Karpas-422 (cell line): ENCODE results near the gene CLEC18C. TPM values are rescaled to one million over a fixed set of nuclear protein-coding genes. Genes with fewer than 3 reads are reported as not detected.

Experiments
- DNase-seq: peaks from one replicate; pipeline ENCODE4 v3.0.0-alpha.2; 2015
- H2AFZ ChIP-seq: fragments of 200-600 bp; sonication (generic); 2 replicates; pipeline ENCODE4 v1.6.1; 2014; ENCODE audit warnings: antibody characterized with exemption, low read length, mixed read lengths
- H3K27ac ChIP-seq: fragments of 200-600 bp; sonication (generic); 2 replicates; pipeline ENCODE4 v1.5.1; 2014; ENCODE audit warnings: mild to moderate bottlenecking, low read length, moderate library complexity
- H3K27me3 ChIP-seq: fragments of 200-600 bp; sonication (generic); 2 replicates; pipeline ENCODE4 v1.6.1; 2014; ENCODE audit warnings: low read length, mixed read lengths
- H3K36me3 ChIP-seq: fragments of 200-600 bp; sonication (generic); 2 replicates; pipeline ENCODE4 v1.6.1; 2014; ENCODE audit warnings: low read length, mixed read lengths; ENCODE audit not compliant: insufficient read depth
- H3K4me1 ChIP-seq: fragments of 200-600 bp; sonication (generic); 2 replicates; pipeline ENCODE4 v1.6.1; 2014; ENCODE audit warnings: mild to moderate bottlenecking, low read length, mixed read lengths
- H3K4me2 ChIP-seq: fragments of 200-600 bp; sonication (generic); 2 replicates; pipeline ENCODE4 v1.6.1; 2014; ENCODE audit warnings: low read length, low read depth, mild to moderate bottlenecking; ENCODE audit not compliant: poor library complexity, severe bottlenecking
- H3K4me3 ChIP-seq: fragments of 200-600 bp; sonication (generic); 2 replicates; pipeline ENCODE4 v1.5.1; 2014; ENCODE audit warnings: mild to moderate bottlenecking, antibody characterized with exemption, low read length, mixed read lengths
- H3K79me2 ChIP-seq: fragments of 200-600 bp; sonication (generic); 2 replicates; pipeline ENCODE4 v1.6.1; 2014; ENCODE audit warnings: mild to moderate bottlenecking, low read length, mixed read lengths
- H3K9ac ChIP-seq: fragments of 200-600 bp; sonication (generic); 2 replicates; pipeline ENCODE4 v1.6.0; 2014; ENCODE audit warnings: low read length
- H3K9me2 ChIP-seq: fragments of 200-600 bp; sonication (generic), shearing (Covaris generic); replicated peaks from 2 replicates; pipeline ENCODE4 v1.6.0; 2014; ENCODE audit warnings: mild to moderate bottlenecking, low read length, moderate library complexity; ENCODE audit not compliant: insufficient read depth
- H3K9me3 ChIP-seq: fragments of 300-700, 200-600 bp; sonication (generic); 2 replicates; pipeline ENCODE4 v1.6.1; 2014; ENCODE audit warnings: low read length, mixed read lengths
- H4K20me1 ChIP-seq: fragments of 200-600 bp; sonication (generic); 2 replicates; pipeline ENCODE4 v1.6.1; 2014; ENCODE audit warnings: mild to moderate bottlenecking, antibody characterized with exemption, low read length, low read depth; ENCODE audit not compliant: insufficient read depth
- total RNA-seq: library from RNA; depleted of rRNA; stranded (reverse); fragments of >200 nt; shearing (Covaris generic); gene quantifications from 2 replicates; pipeline ENCODE4 v1.2.3, GENCODE V29; 2014; ENCODE audit warnings: low replicate concordance

Gene CLEC18C
- total RNA-seq, 1 experiment from 2014 or later: 0.93 TPM

DNA sequence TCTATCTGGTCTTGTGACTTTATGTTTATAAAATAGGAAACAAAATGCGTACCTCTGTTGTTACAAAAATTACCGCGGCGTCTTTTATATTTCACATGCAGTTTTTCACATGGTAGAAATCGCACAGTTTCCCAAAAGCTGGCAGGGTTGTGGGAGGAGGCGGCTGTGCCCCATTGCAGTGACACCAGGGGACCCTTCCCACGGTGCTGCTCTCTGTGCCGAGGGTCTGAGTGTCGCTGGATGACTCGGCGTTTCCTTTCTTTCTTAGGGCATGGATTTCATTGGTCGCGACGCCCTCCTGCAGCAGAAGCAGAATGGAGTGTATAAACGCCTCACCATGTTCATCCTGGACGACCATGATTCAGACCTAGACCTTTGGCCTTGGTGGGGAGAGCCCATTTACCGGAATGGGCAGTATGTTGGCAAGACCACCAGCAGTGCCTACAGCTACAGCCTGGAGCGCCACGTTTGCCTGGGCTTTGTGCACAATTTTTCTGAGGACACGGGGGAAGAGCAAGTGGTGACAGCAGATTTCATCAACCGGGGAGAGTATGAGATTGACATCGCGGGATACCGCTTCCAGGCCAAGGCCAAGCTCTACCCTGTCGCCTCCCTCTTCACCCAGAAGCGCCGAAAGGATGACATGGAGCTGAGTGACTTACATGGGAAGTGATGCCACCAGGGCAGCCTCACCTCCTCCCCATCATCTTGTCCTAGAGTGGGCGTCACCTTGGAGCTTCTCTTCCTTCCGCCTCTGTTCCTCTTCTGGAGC lies 17.2 kb upstream of the CLEC18C start:
- Histone ChIP-seq H2AFZ (no peak overlapping the region), H3K4me2 (no peak overlapping the region), H4K20me1 (0 out of 2 replicates have a peak, but pooled peaks cover 4% of the 10 kb centered on the region), H3K9me2 (no peaks in the 10 kb centered on the region), H3K79me2 (no peaks in the 10 kb centered on the region), H3K9ac (no peak overlapping the region), H3K9me3 (no peaks in the 10 kb centered on the region), H3K4me1 (no peaks in the 10 kb centered on the region), H3K27ac (no peak overlapping the region), H3K27me3 (no peaks in the 10 kb centered on the region), H3K4me3 (no peak overlapping the region), H3K36me3 (peaks cover 36% of the 10 kb centered on the region)
- no peak for DNase-seq

DNA sequence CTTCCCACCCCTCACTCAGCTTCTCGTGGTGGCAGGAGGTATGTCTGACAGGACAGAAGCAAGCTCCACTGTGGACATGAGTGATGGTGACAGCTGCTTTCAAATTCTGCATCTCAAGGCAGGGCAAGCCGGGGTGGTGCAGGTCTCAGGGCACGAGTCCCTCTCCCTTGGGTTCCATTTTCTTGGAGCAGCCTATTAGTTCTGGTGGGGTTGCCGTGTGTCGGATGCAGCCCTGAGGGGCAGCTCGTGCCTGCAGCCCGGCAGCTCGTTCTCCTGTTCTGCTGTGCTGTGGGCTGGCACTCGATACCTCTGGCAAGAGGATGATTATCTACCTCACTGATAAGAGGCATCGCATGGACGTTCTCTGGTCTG lies 16.5 kb upstream of the CLEC18C start:
- Histone ChIP-seq H3K9me2 (no peaks in the 10 kb centered on the region), H3K4me3 (no peak overlapping the region), H4K20me1 (0 out of 2 replicates have a peak, but pooled peaks cover 4% of the 10 kb centered on the region), H3K4me1 (no peaks in the 10 kb centered on the region), H3K9me3 (no peaks in the 10 kb centered on the region), H3K27me3 (no peaks in the 10 kb centered on the region), H2AFZ (no peak overlapping the region), H3K27ac (no peak overlapping the region), H3K9ac (no peak overlapping the region), H3K4me2 (no peak overlapping the region), H3K36me3 (peaks cover 29% of the 10 kb centered on the region), H3K79me2 (no peaks in the 10 kb centered on the region)
- DNase-seq: no peak

DNA sequence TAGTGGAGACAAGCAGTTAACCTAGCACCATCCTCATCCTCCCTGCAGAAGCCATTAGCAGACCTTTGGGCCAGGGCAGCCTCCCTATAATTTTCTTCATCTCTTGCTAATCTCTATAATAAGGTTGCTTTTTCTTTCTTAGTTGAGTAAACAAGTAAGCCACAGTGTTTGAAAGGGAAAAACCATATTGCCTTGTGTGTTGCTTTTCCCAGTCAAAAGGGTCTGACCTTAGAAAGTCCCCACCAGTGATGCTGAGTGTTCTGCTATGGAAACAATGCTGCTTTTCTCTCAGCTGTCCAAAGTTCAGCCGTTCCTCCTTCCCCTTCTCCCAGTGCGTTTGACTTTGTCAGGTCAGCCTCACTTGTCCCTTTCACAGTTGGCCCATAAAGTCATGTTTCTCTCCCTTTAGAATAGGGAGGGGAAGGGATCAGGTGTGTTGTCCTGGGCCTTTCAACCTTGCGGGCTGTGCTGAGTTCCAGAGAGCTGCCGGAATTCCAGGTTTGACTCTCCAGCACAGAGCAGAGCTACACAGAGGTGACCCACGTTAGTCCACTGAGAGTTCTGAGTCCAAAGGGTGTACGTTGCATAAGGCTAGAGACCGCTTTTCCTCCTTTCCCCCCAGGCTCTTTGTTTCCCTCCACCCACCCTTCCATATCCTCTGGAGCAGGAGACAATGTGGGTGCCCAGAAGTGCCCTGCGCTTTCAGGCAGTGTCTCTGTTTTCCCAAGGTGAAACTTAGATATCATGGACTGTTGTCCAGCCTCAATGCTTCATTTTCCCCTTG lies 15.9 kb upstream of the CLEC18C start:
- H2AFZ ChIP-seq: no peak overlapping the region
- peaks cover 25% of the 10 kb centered on the region; the same call in 1 of the 2 replicates for H3K36me3 ChIP-seq
- 0 out of 2 replicates have a peak, but pooled peaks cover 4% of the 10 kb centered on the region for H4K20me1 ChIP-seq
- DNase-seq: no peak
- H3K9me2 ChIP-seq: no peaks in the 10 kb centered on the region
- H3K79me2 ChIP-seq: no peaks in the 10 kb centered on the region
- H3K4me3 ChIP-seq: no peak overlapping the region
- H3K4me1 ChIP-seq: no peaks in the 10 kb centered on the region
- no peak overlapping the region for H3K4me2 ChIP-seq
- no peak overlapping the region for H3K9ac ChIP-seq
- H3K9me3 ChIP-seq: no peaks in the 10 kb centered on the region
- H3K27me3 ChIP-seq: no peaks in the 10 kb centered on the region
- H3K27ac ChIP-seq: no peak overlapping the region

DNA sequence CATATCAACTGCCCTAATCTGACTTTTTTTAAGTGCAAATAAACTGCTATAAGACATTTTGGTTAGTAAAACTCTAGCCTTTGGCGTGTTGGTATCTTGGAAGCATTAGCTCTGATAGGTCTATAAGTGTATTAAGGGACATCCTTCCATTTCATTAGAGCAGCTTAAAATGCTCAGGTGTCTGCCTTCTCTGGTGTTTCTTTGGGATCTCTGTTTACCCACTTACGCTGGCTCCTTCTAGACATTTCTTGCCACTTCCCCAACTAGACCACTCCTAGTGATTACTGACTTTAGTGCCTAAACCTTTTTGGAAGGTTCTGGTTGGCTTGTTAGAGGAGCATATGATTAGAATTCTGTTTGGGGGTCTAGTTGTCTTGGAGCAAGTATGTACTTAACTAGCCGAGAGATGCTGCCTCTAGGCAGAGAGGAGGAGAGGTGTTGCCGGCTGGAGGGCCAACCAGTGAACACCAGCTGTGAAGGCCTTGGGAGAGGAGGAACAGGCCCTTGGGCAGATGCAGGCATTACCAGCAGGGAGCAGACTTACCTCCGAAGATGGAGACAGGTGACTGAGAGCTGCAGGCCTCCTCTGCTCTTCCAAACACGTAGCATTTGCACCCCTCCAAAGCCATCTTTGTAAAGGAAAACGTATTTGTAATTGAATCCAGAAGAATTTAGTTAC lies 15.2 kb upstream of the CLEC18C start:
- Histone ChIP-seq H3K4me3 (no peak overlapping the region), H3K9me3 (no peaks in the 10 kb centered on the region), H3K4me1 (no peaks in the 10 kb centered on the region), H4K20me1 (0 out of 2 replicates have a peak, but pooled peaks cover 4% of the 10 kb centered on the region), H3K36me3 (peaks cover 24% of the 10 kb centered on the region; the same call in 1 of the 2 replicates), H2AFZ (no peak overlapping the region), H3K9me2 (no peaks in the 10 kb centered on the region), H3K79me2 (no peaks in the 10 kb centered on the region), H3K27ac (no peak overlapping the region), H3K27me3 (no peaks in the 10 kb centered on the region), H3K4me2 (no peak overlapping the region), H3K9ac (no peak overlapping the region)
- DNase-seq: no peak

GRCh38 chr16:70159355-70160348 lies 13.9 kb upstream of the CLEC18C start:
- no peaks in the 10 kb centered on the region for H3K9me2 ChIP-seq
- no peaks in the 10 kb centered on the region for H3K9me3 ChIP-seq
- H3K4me2 ChIP-seq: no peak overlapping the region
- peaks cover 21% of the 10 kb centered on the region; the same call in 1 of the 2 replicates for H3K36me3 ChIP-seq
- no peak for DNase-seq
- no peak overlapping the region for H3K27ac ChIP-seq
- H3K79me2 ChIP-seq: no peaks in the 10 kb centered on the region
- H3K4me1 ChIP-seq: no peaks in the 10 kb centered on the region
- H3K4me3 ChIP-seq: no peak overlapping the region
- H3K9ac ChIP-seq: no peak overlapping the region
- H3K27me3 ChIP-seq: no peaks in the 10 kb centered on the region
- no peak overlapping the region for H2AFZ ChIP-seq
- 0 out of 2 replicates have a peak, but pooled peaks cover 4% of the 10 kb centered on the region for H4K20me1 ChIP-seq

- no peak for DNase-seq
- Histone ChIP-seq H3K4me2 (no peak overlapping the region), H3K9ac (no peak overlapping the region), H3K27ac (no peak overlapping the region), H3K79me2 (no peaks in the 10 kb centered on the region), H3K9me2 (no peaks in the 10 kb centered on the region), H3K4me3 (no peak overlapping the region), H3K4me1 (no peaks in the 10 kb centered on the region), H2AFZ (no peak overlapping the region), H3K36me3 (peaks cover 21% of the 10 kb centered on the region; the same call in 1 of the 2 replicates), H3K9me3 (no peaks in the 10 kb centered on the region), H3K27me3 (no peaks in the 10 kb centered on the region), H4K20me1 (0 out of 2 replicates have a peak, but pooled peaks cover 4% of the 10 kb centered on the region)
Observed at GRCh38 chr16:70160388-70160787, 13.2 kb upstream of the CLEC18C start.

DNA sequence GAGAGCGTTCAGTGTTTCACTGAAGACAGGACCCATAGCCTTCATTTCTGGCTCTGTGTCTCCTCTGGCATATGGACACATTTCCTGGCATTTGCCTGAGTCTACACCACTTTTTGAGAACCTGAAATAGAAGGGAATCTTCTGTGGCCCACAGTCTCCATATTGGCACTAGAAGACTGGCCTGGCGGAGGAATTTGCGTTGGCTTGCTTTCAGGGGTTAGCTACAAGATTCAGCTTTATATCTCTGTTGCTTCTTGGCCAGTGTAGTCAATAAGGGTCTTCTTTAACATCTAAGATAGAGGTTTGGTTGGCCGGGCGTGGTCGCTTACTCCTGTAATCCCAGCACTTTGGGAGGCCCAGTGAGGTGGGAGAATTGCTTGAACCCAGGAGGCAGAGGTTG lies 12.8 kb upstream of the CLEC18C start:
- Histone ChIP-seq H3K4me3 (no peak overlapping the region), H3K9me2 (no peaks in the 10 kb centered on the region), H3K79me2 (no peaks in the 10 kb centered on the region), H3K27me3 (no peaks in the 10 kb centered on the region), H3K36me3 (peaks cover 21% of the 10 kb centered on the region; the same call in 1 of the 2 replicates), H2AFZ (no peak overlapping the region), H3K9me3 (no peaks in the 10 kb centered on the region), H3K27ac (no peak overlapping the region), H4K20me1 (0 out of 2 replicates have a peak, but pooled peaks cover 4% of the 10 kb centered on the region), H3K4me2 (no peak overlapping the region), H3K9ac (no peak overlapping the region), H3K4me1 (no peaks in the 10 kb centered on the region)
- DNase-seq: no peak
